Measurements from ENCODE around the gene ASB2.

The ASB2 gene

DNA sequence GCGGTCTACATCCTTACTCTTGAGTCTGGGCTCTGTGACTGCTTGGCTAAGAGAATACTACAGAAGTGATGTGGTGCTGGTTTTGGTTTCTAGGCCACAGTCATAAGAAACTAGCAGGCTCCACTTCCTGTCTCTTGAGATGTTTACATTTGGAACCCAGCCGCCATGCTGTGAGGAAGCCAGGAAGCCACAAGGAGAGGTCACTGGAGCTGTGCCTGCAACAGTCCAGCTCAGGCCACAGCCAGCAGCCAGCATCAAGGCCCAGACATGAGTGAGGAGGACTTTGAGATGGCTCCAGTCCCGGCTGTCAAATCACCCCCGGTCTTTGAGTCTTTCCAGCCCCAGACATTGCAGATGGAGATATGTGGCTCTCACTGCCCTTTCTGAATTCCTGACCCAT, 62.1 kb downstream of the ASB2 start:
- TF ChIP-seq ZFX (IDR thresholded peaks at IDR 0.05), result no peak
- TF ChIP-seq, protein P1, sequence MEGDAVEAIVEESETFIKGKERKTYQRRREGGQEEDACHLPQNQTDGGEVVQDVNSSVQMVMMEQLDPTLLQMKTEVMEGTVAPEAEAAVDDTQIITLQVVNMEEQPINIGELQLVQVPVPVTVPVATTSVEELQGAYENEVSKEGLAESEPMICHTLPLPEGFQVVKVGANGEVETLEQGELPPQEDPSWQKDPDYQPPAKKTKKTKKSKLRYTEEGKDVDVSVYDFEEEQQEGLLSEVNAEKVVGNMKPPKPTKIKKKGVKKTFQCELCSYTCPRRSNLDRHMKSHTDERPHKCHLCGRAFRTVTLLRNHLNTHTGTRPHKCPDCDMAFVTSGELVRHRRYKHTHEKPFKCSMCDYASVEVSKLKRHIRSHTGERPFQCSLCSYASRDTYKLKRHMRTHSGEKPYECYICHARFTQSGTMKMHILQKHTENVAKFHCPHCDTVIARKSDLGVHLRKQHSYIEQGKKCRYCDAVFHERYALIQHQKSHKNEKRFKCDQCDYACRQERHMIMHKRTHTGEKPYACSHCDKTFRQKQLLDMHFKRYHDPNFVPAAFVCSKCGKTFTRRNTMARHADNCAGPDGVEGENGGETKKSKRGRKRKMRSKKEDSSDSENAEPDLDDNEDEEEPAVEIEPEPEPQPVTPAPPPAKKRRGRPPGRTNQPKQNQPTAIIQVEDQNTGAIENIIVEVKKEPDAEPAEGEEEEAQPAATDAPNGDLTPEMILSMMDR (conservative IDR thresholded peaks at IDR 0.05), result no peak
- H3K27ac ChIP-seq, result no peak overlapping the region

DNA sequence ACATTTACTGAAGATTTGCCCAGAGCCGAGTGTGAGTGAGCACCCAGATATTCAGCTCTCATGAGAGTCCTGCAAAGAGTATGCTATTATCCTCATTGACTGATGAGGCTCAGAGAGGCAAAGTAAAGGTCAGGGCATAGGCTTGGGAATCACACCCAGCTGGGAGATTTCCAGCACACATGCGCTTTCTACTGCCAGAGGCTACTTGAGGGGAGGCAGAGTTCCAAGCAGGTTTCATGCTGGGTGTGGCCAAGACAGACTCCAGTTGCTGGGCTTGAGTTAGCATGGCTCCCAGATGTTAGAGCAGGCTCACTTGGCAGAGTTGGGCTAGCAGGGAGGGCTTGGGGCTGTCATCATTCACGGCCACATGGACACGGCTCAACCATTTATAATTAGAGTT, 63.6 kb downstream of the ASB2 start:
- no peak for TF ChIP-seq ZFX (IDR thresholded peaks at IDR 0.05)
- TF ChIP-seq, protein P1 (conservative IDR thresholded peaks at IDR 0.05), result no peak

DNA sequence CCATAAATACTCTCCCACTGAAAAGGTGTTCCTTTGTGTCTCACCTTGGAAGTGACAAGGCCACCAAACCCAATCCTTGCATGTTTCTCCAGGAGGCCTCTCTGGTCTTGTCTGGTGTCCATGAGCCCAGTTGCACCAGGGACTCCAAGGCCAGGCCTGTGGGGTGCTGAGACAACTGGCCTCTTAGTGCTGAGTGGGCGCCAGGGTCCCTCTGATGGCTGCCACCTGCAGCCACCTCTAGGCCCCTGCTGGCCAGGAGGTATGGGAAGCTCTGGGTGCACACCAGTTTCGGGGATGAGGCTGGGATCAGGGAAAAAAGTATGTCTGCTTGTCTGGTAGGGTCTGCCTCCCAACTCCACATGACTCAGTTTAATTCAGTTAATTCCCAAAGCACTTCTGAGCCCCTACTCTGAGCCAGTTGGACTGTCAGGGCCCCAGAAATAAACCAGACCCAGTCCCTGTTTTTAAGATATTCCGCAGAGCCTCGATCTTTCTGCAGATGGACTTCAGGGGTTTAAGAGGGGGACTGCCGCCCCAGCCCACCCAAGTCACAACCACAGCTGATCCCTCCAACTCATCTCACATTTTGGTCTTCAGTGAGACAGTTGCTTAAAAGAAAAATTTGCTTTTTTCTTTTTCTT, 64.3 kb downstream of the ASB2 start:
- H3K27ac ChIP-seq, result no peak overlapping the region

More for the DNA sequence above, 63.6 kb downstream of the ASB2 start:
- H3K27ac ChIP-seq, result no peak overlapping the region

DNA sequence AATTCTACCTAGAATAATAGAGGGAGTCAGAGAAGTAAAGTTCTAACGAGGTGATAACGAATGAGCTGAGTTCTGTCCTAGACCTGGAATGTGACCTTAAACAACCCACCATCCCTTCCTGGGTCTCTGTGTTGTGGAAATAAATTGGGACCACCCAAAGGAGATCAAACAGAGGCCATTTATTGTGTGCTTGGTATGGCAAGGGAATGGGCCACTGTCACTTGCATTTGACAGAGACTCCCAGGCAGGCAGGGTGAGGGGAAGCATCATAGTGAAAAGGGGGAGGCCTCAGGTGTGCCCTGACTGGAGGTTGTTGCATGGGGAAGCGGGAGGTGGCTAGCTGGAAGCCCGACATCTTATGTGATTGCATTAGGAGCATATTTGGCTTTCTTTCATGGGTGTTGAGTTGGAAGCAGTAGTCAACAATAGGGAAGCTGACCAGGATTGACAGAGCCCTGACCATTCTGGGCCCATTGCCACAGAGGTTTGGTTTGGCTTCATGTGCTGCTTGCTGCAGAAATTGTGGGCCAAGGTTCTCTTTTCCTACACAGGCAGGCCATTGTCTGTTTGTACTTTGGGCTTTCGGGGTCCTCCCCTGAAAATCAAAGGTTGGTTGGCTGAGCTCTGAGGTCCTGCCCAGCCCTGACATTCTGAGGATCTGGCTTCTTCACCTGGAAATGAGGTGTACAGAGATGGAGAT, 66.8 kb downstream of the ASB2 start:
- TF ChIP-seq, protein P1 (conservative IDR thresholded peaks at IDR 0.05), result no peak
- TF ChIP-seq ZFX (IDR thresholded peaks at IDR 0.05), result no peak
- H3K27ac ChIP-seq, result no peak overlapping the region

More for the DNA sequence above, 64.3 kb downstream of the ASB2 start:
- TF ChIP-seq, protein P1 (conservative IDR thresholded peaks at IDR 0.05), result no peak

DNA sequence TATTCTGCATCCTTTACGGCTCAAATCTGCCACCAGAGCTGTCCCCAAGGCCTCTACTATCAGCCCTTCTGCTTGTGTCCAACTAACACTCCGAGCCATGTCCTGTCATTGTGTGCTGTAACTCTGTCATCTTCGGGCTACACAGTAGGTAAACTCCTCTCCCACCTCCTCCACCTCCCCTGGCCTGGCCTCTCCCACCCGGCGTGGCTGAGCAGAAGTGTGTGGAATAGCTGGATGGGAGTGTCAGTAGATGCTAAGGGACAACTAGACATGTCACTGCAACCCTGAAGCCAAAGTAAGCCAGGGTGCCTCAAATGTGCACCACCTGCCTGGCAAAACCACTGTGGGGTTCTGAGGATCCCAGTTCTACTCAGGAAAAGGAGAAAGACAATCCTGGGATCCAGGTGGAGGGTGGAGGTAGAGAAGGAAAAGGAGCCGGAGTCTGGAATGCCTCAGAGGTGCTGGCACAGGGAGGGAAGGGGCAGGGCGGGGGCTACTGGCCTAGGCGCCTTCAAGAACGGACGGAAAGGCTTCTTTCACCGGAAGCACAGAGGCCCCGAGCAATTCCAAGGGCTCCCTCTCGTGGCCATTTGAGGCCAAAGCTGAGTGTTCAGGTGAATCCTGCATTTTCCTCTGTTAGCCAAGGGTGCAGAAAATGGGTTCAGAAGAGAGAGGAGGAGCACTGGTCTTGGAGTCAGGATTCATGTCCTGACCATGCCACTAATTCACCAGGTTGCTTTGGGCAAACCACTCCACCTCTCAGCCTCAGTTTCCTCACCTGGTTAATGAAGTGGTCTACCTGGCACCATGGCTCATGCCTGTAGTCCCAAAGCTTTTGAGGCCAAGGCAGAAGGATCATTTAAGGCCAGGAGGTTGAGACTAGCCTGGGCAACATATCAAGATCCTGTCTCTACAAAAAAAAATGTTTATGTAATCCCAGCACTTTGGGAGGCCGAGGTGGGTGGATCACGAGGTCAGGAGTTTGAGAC, 69.7 kb downstream of the ASB2 start:
- H3K27ac ChIP-seq, result no peak overlapping the region
- TF ChIP-seq ZFX (IDR thresholded peaks at IDR 0.05), result no peak
- TF ChIP-seq, protein P1 (conservative IDR thresholded peaks at IDR 0.05), result peak; percentile 92

DNA sequence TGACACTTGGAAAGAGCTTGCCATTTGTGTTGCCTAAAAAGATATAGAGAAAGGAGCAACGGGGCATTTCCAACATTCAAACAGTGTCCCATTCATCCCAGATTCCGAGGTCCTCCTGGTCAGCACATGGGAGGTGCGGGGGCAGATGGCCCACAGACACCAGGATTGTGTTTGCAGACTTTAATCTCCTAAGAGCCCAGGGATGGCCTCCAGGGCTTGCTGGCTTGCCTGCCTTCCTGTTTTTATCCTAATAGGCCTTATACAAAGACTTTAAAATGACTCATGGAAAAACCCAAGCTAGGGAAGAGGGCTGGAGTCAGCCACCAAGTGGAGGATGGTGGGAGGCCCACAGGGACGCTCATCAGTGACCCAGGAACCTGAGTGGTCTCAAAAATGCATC, 70.7 kb downstream of the ASB2 start:
- H3K27ac ChIP-seq, result no peak overlapping the region
- TF ChIP-seq, protein P1 (conservative IDR thresholded peaks at IDR 0.05), result no peak
- no peak for TF ChIP-seq ZFX (IDR thresholded peaks at IDR 0.05)
